OCI-LY7 (cell line): ENCODE results near the gene HTATSF1. TPM values are rescaled to one million over a fixed set of nuclear protein-coding genes. Genes with fewer than 3 reads are reported as not detected.

ENCODE experiments used
- BruUV-seq: library from RNA; stranded (reverse); fragments of 400-500 nt; replicated peaks from 2 replicates; lab custom pipeline; 2021; lab: Mats Ljungman, UMichigan
- CTCF ChIA-PET: fragments of 300-600 bp; sonication (Branson Sonifier 250); formaldehyde crosslinking; loops from one replicate; lab custom pipeline; 2022; ENCODE audit warnings: antibody characterized with exemption; ENCODE audit not compliant: unreplicated experiment; lab: Charles Lee
- POLR2A ChIA-PET: fragments of 300-600 bp; sonication (Branson Sonifier 250); formaldehyde crosslinking; loops from one replicate; lab custom pipeline; 2022; ENCODE audit warnings: antibody characterized with exemption; lab: Charles Lee
- DNase-seq: peaks from one replicate; pipeline ENCODE4 v3.0.0-alpha.2; 2015; ENCODE audit warnings: low spot score
- H2AFZ ChIP-seq: fragments of 200-600 bp; sonication (generic), shearing (Covaris generic); 2 replicates; pipeline ENCODE4 v1.6.1; 2014; ENCODE audit warnings: mild to moderate bottlenecking, antibody characterized with exemption, low read length, moderate library complexity
- H3K27ac ChIP-seq: fragments of 200-600 bp; sonication (generic); 2 replicates; pipeline ENCODE4 v1.5.1; 2014; ENCODE audit warnings: mixed run types, low read depth, mild to moderate bottlenecking, moderate library complexity, low read length, inconsistent platforms; ENCODE audit not compliant: poor library complexity, severe bottlenecking
- H3K36me3 ChIP-seq: fragments of 200-600 bp; sonication (generic); 2 replicates; pipeline ENCODE4 v1.6.1; 2014; ENCODE audit warnings: mild to moderate bottlenecking, antibody characterized with exemption, low read length, moderate library complexity, mixed read lengths; ENCODE audit not compliant: insufficient read depth
- H3K4me1 ChIP-seq: fragments of 200-600 bp; sonication (generic); 2 replicates; pipeline ENCODE4 v1.5.1; 2014; ENCODE audit warnings: mild to moderate bottlenecking, low read length; ENCODE audit not compliant: insufficient read depth, poor library complexity, severe bottlenecking
- H3K4me2 ChIP-seq: fragments of 200-600 bp; sonication (generic); 2 replicates; pipeline ENCODE4 v1.6.1; 2014; ENCODE audit warnings: mild to moderate bottlenecking, low read length
- H3K4me3 ChIP-seq: fragments of 200-600 bp; sonication (generic); 2 replicates; pipeline ENCODE4 v1.5.1; 2014; ENCODE audit warnings: mild to moderate bottlenecking, low read depth, low read length; ENCODE audit not compliant: poor library complexity, severe bottlenecking
- H3K79me2 ChIP-seq: fragments of 200-600 bp; sonication (generic); 2 replicates; pipeline ENCODE4 v1.6.1; 2016; ENCODE audit warnings: low read depth, mild to moderate bottlenecking, low read length, moderate library complexity, mixed read lengths; ENCODE audit not compliant: insufficient read depth
- H3K9me2 ChIP-seq: fragments of 200-600 bp; sonication (generic); 2 replicates; pipeline ENCODE4 v1.6.1; 2016; ENCODE audit warnings: mild to moderate bottlenecking, low read length, mixed read lengths; ENCODE audit not compliant: insufficient read depth
- H3K9me3 ChIP-seq: fragments of 200-600 bp; sonication (generic); 2 replicates; pipeline ENCODE4 v1.6.1; 2014; ENCODE audit warnings: mild to moderate bottlenecking, mixed run types, low read length, mixed read lengths
- H4K20me1 ChIP-seq: fragments of 200-600 bp; sonication (generic); 2 replicates; pipeline ENCODE4 v1.6.1; 2014; ENCODE audit warnings: mild to moderate bottlenecking, antibody characterized with exemption, low read length, moderate library complexity, mixed read lengths; ENCODE audit not compliant: insufficient read depth
- CTCF ChIP-seq: fragments of 200-600 bp; sonication (generic); conservative IDR thresholded peaks from 2 replicates; pipeline ENCODE4 v1.5.1; 2014; ENCODE audit warnings: mild to moderate bottlenecking, antibody characterized with exemption, low read length, moderate library complexity, mixed read lengths
- EZH2phosphoT487 ChIP-seq: fragments of 200-600 bp; sonication (generic); IDR thresholded peaks from 2 replicates; pipeline ENCODE4 v1.6.1; 2018; ENCODE audit warnings: low read depth, borderline replicate concordance, mild to moderate bottlenecking, mixed run types, antibody characterized with exemption, low read length, moderate library complexity, mixed read lengths
- intact Hi-C: fragments of 100-400 bp; cut with micrococcal nuclease; formaldehyde crosslinking; loops from one replicate; pipeline ENCODE4 v1.10.0; 2022; ENCODE audit not compliant: unreplicated experiment
- total RNA-seq, 2 experiments: library from RNA; depleted of rRNA in 1 of 2; stranded (reverse); fragments of >200 nt in 1 of 2; shearing (Covaris generic) in 1 of 2; gene quantifications; 2 replicates each; pipeline ENCODE4 v1.2.3, GENCODE V29; 2014 to 2022

Gene HTATSF1
- total RNA-seq, 2 experiments from 2014 or later = 39.0 to 58.1 TPM

DNA sequence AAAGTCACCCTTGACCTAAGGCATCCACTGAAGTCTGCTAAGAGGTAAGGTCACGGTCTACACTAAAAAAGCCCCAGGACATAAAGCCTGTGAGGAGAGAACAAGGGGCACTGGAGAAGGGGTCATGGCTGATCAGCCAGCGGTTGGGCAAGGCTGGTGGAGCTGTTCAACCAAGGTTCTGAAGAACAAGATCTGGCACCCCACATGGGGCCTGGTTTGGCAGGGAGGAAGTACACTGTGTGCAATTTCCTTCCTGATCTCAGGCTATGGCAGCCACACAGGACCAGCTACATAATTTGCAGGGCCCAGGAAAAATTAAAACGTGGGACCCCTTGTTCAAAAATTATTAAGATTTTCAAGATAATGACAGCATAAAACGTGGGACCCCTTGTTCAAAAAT lies 23.7 kb upstream of the HTATSF1 start:
- no peak overlapping the region for H2AFZ ChIP-seq
- no peaks in the 10 kb centered on the region for H3K79me2 ChIP-seq
- no peaks in the 10 kb centered on the region for H4K20me1 ChIP-seq
- TF ChIP-seq EZH2phosphoT487 (no peak), CTCF (no peak)
- H3K9me2 ChIP-seq = no peaks in the 10 kb centered on the region
- no peaks in the 10 kb centered on the region for H3K4me1 ChIP-seq
- H3K4me2 ChIP-seq = no peak overlapping the region
- H3K27ac ChIP-seq = no peak overlapping the region
- H3K36me3 ChIP-seq = no peaks in the 10 kb centered on the region
- intact Hi-C loops = no loop called here
- H3K4me3 ChIP-seq = no peak overlapping the region
- no peaks in the 10 kb centered on the region for H3K9me3 ChIP-seq
- ChIA-PET POLR2A (no interaction called here), CTCF (no interaction called here)
- DNase-seq = no peak
- no TSS peak for BruUV-seq

DNA sequence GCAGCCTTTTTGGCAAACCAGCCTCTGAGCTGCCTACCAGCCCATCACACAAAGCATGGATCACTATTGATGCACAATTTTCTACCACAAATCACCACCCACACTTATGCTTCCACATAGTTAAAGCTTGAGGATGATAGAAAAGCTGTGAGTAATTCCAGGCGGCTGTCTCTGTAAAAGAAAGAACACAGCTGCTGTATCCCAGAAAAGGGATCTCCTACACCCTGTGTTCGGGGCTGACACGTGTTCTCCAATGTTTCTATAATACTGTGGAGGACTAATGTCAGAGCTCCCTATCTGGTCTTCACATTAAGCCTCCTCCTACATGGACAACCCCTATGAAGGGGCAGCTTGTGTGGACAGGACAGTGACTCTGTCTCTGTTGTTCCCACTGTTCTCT lies 22.2 kb upstream of the HTATSF1 start:
- Histone ChIP-seq H3K4me2 (no peak overlapping the region), H3K9me3 (no peaks in the 10 kb centered on the region), H3K4me3 (no peak overlapping the region), H3K4me1 (no peaks in the 10 kb centered on the region), H4K20me1 (no peaks in the 10 kb centered on the region), H3K27ac (no peak overlapping the region), H3K79me2 (no peaks in the 10 kb centered on the region), H2AFZ (no peak overlapping the region), H3K9me2 (no peaks in the 10 kb centered on the region), H3K36me3 (no peaks in the 10 kb centered on the region)
- ChIA-PET CTCF (no interaction called here), POLR2A (interaction anchor here (0.9 kb wide), 1 partner anchor 8 kb away, joined by 3 read pairs; no protein-coding TSS in a partner anchor)
- no TSS peak for BruUV-seq
- intact Hi-C loops = no loop called here
- TF ChIP-seq EZH2phosphoT487 (no peak), CTCF (no peak)
- DNase-seq = no peak

- Histone ChIP-seq H3K4me2 (no peak overlapping the region), H3K9me3 (no peaks in the 10 kb centered on the region), H4K20me1 (no peaks in the 10 kb centered on the region), H3K36me3 (no peaks in the 10 kb centered on the region), H3K4me1 (no peaks in the 10 kb centered on the region), H3K27ac (no peak overlapping the region), H3K79me2 (no peaks in the 10 kb centered on the region), H2AFZ (no peak overlapping the region), H3K9me2 (no peaks in the 10 kb centered on the region), H3K4me3 (no peak overlapping the region)
- POLR2A ChIA-PET = no interaction called here
- no peak for TF ChIP-seq EZH2phosphoT487
- no peak for TF ChIP-seq CTCF
- intact Hi-C loops = no loop called here
- CTCF ChIA-PET = no interaction called here
- DNase-seq = no peak
- no TSS peak for BruUV-seq
Observed at GRCh38 chrX:136476501-136476900, 20.9 kb upstream of the HTATSF1 start.
